Stimulated activated naive CD8-positive, alpha-beta T cell treated with anti-CD3 and anti-CD28 coated beads, Interleukin-15, Interleukin-2, amounts not matched to agents 100 U/mL and 50 U/mL, for 24 hours (primary cell): ENCODE data around the gene DLX3.

Experiments used
- ATAC-seq: fragments of 150-1000 bp; cut with Tn5 transposase; one replicate; pipeline ENCODE4 v1.10.0; 2021
- DNase-seq: peaks from one replicate; pipeline ENCODE4 v3.0.0; 2021

DLX3 gene

GRCh38 chr17:49992191-49992932, 2.7 kb downstream of the DLX3 start:
- ATAC-seq = no peak
- no peak for DNase-seq

GRCh38 chr17:49991409-49991808, 3.6 kb downstream of the DLX3 start:
- ATAC-seq = no peak
- no peak for DNase-seq

- no peak for DNase-seq
- no peak for ATAC-seq
These were observed 4.1 kb downstream of the DLX3 start for GRCh38 chr17:49990921-49991320.

- ATAC-seq (no peak), DNase-seq (no peak)
These were observed 4.7 kb downstream of the DLX3 start for GRCh38 chr17:49990331-49990730.

- DNase-seq (no peak), ATAC-seq (no peak)
These were observed 5.5 kb downstream of the DLX3 start for GRCh38 chr17:49989518-49989880.

GRCh38 chr17:49987681-49988441, 7.2 kb downstream of the DLX3 start:
- ATAC-seq (no peak), DNase-seq (no peak)

GRCh38 chr17:49987290-49987585, 7.8 kb downstream of the DLX3 start:
- no peak for ATAC-seq
- no peak for DNase-seq

- DNase-seq = no peak
These were observed 8.4 kb downstream of the DLX3 start for GRCh38 chr17:49986396-49987289.

GRCh38 chr17:49985310-49985990, 9.6 kb downstream of the DLX3 start:
- ATAC-seq (no peak), DNase-seq (no peak)

More at GRCh38 chr17:49986396-49987289, 8.4 kb downstream of the DLX3 start:
- ATAC-seq = no peak

- no peak for DNase-seq
- no peak for ATAC-seq
These were observed 10.2 kb downstream of the DLX3 start for GRCh38 chr17:49984776-49985175.

- no peak for ATAC-seq
- DNase-seq = no peak
These were observed 10.7 kb downstream of the DLX3 start for GRCh38 chr17:49984283-49984682.

GRCh38 chr17:49980703-49981197, 14.3 kb downstream of the DLX3 start:
- ATAC-seq (no peak), DNase-seq (no peak)

- no peak for ATAC-seq
- no peak for DNase-seq
These were observed 15.1 kb downstream of the DLX3 start for GRCh38 chr17:49979748-49980479.

- ATAC-seq = no peak
- no peak for DNase-seq
These were observed 16.5 kb downstream of the DLX3 start for GRCh38 chr17:49978501-49978900.

- DNase-seq (no peak), ATAC-seq (no peak)
These were observed 17.3 kb downstream of the DLX3 start for GRCh38 chr17:49977463-49978389.

- DNase-seq = no peak
- ATAC-seq = no peak
These were observed 18.2 kb downstream of the DLX3 start for GRCh38 chr17:49976828-49977202.

GRCh38 chr17:49976163-49976827, 18.7 kb downstream of the DLX3 start:
- DNase-seq (no peak), ATAC-seq (no peak)

GRCh38 chr17:49975531-49975930, 19.5 kb downstream of the DLX3 start:
- ATAC-seq = no peak
- DNase-seq = no peak

GRCh38 chr17:49973271-49973615, 21.8 kb downstream of the DLX3 start:
- DNase-seq = no peak

More at GRCh38 chr17:49973271-49973615, 21.8 kb downstream of the DLX3 start:
- ATAC-seq = no peak
